PC-3 (cell line): ENCODE results near the gene SLC31A2.

Experiments
- CTCF ChIP-seq: fragments of 300-600 bp; sonication (generic); conservative IDR thresholded peaks from 2 replicates; pipeline ENCODE4 v1.5.1; 2017; ENCODE audit warnings: antibody characterized with exemption, low read depth, mild to moderate bottlenecking, low read length
- EZH2phosphoT487 ChIP-seq: fragments of 300-600 bp; sonication (generic); IDR thresholded peaks from 2 replicates; pipeline ENCODE4 v1.6.1; 2018; ENCODE audit warnings: mild to moderate bottlenecking, antibody characterized with exemption, low read length, borderline replicate concordance

- no peak for TF ChIP-seq CTCF
- TF ChIP-seq EZH2phosphoT487: no peak
Measured at GRCh38 chr9:113138760-113139159, 12.0 kb upstream of the SLC31A2 start.
